Bronchial epithelial cell (primary cell): ENCODE results near the gene TUBB6. TPM values are rescaled to one million over a fixed set of nuclear protein-coding genes. Genes with fewer than 3 reads are reported as not detected.

Source experiments
- DNase-seq: peaks from one replicate; pipeline ENCODE4 v3.0.0-alpha.2; 2010; ENCODE audit warnings: low read depth
- FAIRE-seq: peaks from 2 replicates; lab custom pipeline; 2011; peaks lifted over from hg19 to GRCh38; lab: Jason Lieb, UNC
- H3K27me3 ChIP-seq: 2 replicates; pipeline ENCODE4 v1.5.1; 2011; ENCODE audit warnings: low read length; ENCODE audit not compliant: control insufficient read depth, insufficient read depth
- H3K36me3 ChIP-seq: 2 replicates; pipeline ENCODE4 v1.5.1; 2011; ENCODE audit warnings: low read length; ENCODE audit not compliant: control insufficient read depth, insufficient read depth
- H3K4me3 ChIP-seq: 2 replicates; pipeline ENCODE4 v1.5.1; 2011; ENCODE audit warnings: mild to moderate bottlenecking, low read depth, low read length, control low read depth
- total RNA-seq: library from RNA; depleted of rRNA; stranded (reverse); fragments of >200 nt; gene quantifications from 2 replicates; pipeline ENCODE4 v1.2.1, GENCODE V29; 2014
- TF ChIP-seq, protein P1 (sequence below): IDR thresholded peaks from 2 replicates; pipeline ENCODE4 v1.5.1; 2011; ENCODE audit warnings: mild to moderate bottlenecking, moderate library complexity, low read length, control low read depth, inconsistent platforms; ENCODE audit not compliant: insufficient read depth, severe bottlenecking

The TUBB6 gene
- total RNA-seq, 1 donor from 2014 or later: 468 TPM

DNA sequence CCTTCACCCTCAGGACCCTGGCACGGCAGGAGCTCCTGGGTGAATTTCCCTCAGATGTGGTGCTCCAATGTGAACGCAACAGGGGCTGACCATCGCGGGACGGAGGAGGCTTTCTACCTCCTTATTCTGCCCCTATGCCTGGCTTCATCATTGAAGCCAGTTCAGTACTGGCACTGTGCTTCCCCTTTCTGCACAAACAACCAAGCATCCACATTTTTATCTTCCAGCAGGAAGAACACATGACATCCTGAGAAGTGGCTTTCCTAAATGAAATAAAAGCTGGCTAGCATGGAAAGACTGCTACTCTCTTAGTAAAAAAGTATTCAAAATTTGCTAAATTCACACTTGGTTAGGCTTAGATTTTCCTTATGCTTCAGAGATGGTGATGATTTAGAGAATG, 44.1 kb downstream of the TUBB6 start:
- peaks cover 30% of the 10 kb centered on the region for H3K36me3 ChIP-seq
- DNase-seq: no peak
- no peak for FAIRE-seq
- no peak overlapping the region for H3K4me3 ChIP-seq
- H3K27me3 ChIP-seq: no peaks in the 10 kb centered on the region
- TF ChIP-seq, protein P1, sequence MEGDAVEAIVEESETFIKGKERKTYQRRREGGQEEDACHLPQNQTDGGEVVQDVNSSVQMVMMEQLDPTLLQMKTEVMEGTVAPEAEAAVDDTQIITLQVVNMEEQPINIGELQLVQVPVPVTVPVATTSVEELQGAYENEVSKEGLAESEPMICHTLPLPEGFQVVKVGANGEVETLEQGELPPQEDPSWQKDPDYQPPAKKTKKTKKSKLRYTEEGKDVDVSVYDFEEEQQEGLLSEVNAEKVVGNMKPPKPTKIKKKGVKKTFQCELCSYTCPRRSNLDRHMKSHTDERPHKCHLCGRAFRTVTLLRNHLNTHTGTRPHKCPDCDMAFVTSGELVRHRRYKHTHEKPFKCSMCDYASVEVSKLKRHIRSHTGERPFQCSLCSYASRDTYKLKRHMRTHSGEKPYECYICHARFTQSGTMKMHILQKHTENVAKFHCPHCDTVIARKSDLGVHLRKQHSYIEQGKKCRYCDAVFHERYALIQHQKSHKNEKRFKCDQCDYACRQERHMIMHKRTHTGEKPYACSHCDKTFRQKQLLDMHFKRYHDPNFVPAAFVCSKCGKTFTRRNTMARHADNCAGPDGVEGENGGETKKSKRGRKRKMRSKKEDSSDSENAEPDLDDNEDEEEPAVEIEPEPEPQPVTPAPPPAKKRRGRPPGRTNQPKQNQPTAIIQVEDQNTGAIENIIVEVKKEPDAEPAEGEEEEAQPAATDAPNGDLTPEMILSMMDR: no peak

DNA sequence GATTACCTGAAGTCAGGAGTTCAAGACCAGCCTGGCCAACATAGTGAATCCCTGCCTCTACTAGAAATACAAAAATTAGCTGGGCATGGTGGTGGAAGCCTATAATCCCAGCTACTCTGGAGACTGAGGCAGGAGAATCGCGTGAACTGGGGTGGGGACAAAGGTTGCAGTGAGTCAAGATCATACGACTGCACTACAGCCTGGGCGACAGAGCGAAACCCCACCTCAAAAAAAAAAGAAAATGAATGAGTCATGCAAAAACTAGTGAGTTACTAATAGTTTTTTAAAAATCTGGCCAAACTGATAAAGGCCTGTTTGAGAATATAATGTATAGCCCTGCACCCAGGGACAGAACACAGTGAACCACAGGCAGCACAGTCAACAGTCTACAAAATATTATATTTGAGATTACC, 51.5 kb downstream of the TUBB6 start:
- H3K27me3 ChIP-seq: no peaks in the 10 kb centered on the region
- TF ChIP-seq, protein P1: no peak
- DNase-seq (peak; percentile 43), FAIRE-seq (no peak)
- peaks cover 21% of the 10 kb centered on the region for H3K36me3 ChIP-seq
- no peak overlapping the region for H3K4me3 ChIP-seq

DNA sequence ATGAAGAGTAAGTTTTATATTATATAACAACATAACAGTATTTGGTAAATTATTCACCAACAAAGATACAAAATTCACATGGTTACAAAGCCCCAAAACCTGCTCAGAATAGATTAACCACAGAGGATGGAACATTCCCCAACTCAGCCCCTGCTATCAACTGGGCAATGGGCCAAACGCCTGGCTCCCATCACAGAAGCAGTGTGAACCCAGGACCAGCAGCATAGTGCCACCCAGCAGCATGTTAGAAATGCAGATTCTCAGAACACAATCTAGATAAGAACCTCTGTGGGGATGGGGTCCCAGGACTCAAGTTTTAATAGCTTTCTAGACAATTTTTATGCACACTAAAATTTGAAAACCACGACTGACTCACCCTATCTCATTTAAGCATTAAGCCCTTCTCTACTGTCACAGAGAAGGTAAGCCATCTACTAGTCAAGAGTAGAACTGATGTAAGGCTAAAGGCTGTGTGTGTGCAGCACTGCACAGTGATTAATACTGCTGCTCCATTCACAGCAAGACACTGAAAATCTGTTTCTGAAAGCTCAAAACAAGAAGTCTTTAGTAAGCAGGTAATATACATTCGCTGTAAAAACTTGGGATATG, 53.8 kb downstream of the TUBB6 start:
- no peak overlapping the region for H3K4me3 ChIP-seq
- TF ChIP-seq, protein P1: no peak
- FAIRE-seq: no peak
- H3K36me3 ChIP-seq: peaks cover 20% of the 10 kb centered on the region
- no peaks in the 10 kb centered on the region for H3K27me3 ChIP-seq
- DNase-seq: no peak

DNA sequence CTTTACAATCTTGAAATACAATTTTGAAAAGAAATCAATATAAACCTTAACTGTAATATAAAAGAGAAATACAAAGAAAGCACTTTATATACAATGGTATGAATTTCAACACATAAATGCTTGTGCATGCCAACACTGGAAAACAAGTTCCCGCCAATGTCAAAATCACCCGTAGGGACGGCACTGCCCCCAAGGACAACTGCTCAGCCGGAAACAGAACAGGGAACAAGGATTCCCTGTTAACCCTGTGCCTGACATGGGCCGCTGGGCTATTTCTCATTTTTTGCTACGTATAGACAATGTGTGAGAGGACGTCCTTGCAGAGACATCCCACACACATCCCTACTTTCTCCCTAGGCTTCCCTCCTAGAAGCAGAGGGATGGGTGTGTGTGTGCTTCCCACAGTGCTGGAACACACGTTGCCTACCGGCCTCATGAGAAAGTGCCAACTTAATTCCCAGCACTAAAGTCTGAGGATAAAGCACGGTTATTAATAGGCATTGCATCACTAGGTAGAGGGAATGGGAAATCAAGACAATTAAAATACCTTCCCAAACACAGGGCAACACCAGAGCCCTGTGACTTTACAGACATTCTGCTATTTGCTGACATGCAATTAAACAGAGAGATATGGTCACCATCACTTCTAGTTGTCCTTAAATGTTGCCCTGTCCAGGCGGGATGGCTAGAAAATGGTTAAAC, 54.6 kb downstream of the TUBB6 start:
- DNase-seq (no peak), FAIRE-seq (no peak)
- no peaks in the 10 kb centered on the region for H3K27me3 ChIP-seq
- TF ChIP-seq, protein P1: no peak
- no peak overlapping the region for H3K4me3 ChIP-seq
- peaks cover 22% of the 10 kb centered on the region for H3K36me3 ChIP-seq

DNA sequence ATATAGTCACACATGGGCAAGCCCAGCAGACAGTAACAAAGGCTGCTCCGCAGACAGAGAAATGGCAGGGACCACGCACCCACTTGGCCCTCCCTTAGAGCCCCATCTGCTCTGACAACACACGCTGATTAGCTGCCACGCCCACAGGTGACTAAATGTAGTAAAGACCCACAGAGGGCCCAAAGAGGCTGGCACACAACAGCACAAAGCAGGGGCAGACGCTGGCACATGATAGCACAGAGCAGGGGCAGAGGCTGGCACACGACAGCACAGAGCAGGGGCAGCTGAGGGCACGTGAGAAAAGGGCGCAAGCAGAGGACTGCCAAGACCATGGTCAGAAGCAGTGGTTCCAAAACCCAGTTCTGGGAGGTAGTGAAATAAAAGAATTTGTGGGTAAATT, 58.3 kb downstream of the TUBB6 start:
- FAIRE-seq (no peak), DNase-seq (no peak)
- Histone ChIP-seq H3K36me3 (peaks cover 14% of the 10 kb centered on the region), H3K27me3 (no peaks in the 10 kb centered on the region), H3K4me3 (no peak overlapping the region)
- TF ChIP-seq, protein P1: no peak
